GM23338 (cell line): Measurements from ENCODE around the gene KIAA1755.

Experiments used
- CREB1 ChIP-seq: fragments of 250-450 bp; sonication (Bioruptor Pico); IDR thresholded peaks from 2 replicates; pipeline ENCODE4 v1.5.0; 2020; ENCODE audit warnings: low read depth, mild to moderate bottlenecking, moderate library complexity
- CTCF ChIP-seq, 2 experiments: fragments of 200-600 bp in 1 of 2; sonication (generic) in 1 of 2; conservative IDR thresholded peaks; 2 replicates each; pipeline versions ENCODE4 v1.5.1 to v1.6.1; 2016 to 2017; ENCODE audit warnings: antibody characterized with exemption in 2 of 2, low read depth in 2 of 2, mild to moderate bottlenecking in 2 of 2, moderate library complexity in 1 of 2
- ETS1 ChIP-seq: IDR thresholded peaks from 2 replicates; pipeline ENCODE4 v1.6.1; 2016; ENCODE audit warnings: antibody characterized with exemption
- EZH2 ChIP-seq: fragments of 200-600 bp; sonication (generic); IDR thresholded peaks from one replicate; pipeline ENCODE4 v1.8.0; 2017; ENCODE audit warnings: antibody characterized with exemption, mild to moderate bottlenecking, low read depth; ENCODE audit not compliant: unreplicated experiment
- EZH2phosphoT487 ChIP-seq: fragments of 200-600 bp; sonication (generic); IDR thresholded peaks from one replicate; pipeline ENCODE4 v1.8.1; 2018; ENCODE audit warnings: antibody characterized with exemption; ENCODE audit not compliant: unreplicated experiment
- JUNB ChIP-seq: IDR thresholded peaks from one replicate; pipeline ENCODE4 v1.6.1; 2016; ENCODE audit warnings: antibody characterized with exemption; ENCODE audit not compliant: unreplicated experiment
- POLR2AphosphoS5 ChIP-seq: IDR thresholded peaks from 2 replicates; pipeline ENCODE4 v1.6.1; 2016; ENCODE audit warnings: antibody characterized with exemption, low read depth
- REST ChIP-seq: IDR thresholded peaks from one replicate; pipeline ENCODE4 v1.6.1; 2018; ENCODE audit warnings: antibody characterized with exemption; ENCODE audit not compliant: unreplicated experiment

- peak; percentile 41 to 46 for TF ChIP-seq CTCF (conservative IDR thresholded peaks at IDR 0.05; ENCODE audit: low read depth in 2 of 2)
- no peak for TF ChIP-seq EZH2
- no peak for TF ChIP-seq JUNB
- no peak for TF ChIP-seq POLR2AphosphoS5
- no peak for TF ChIP-seq CREB1
- TF ChIP-seq REST: no peak
- TF ChIP-seq ETS1: no peak
- TF ChIP-seq EZH2phosphoT487: no peak
These were observed 73.0 kb downstream of the KIAA1755 start for GRCh38 chr20:38187517-38187916.
